NCI-H69 (cell line): Measurements from ENCODE around the gene SINHCAF.
A peak's percentile ranks its signal among the peaks of the same experiment; 100 is the strongest.

Source experiments
- DNase-seq: peaks from one replicate; lab custom pipeline; 2025; lab: John Stamatoyannopoulos, UW

SINHCAF gene

DNA sequence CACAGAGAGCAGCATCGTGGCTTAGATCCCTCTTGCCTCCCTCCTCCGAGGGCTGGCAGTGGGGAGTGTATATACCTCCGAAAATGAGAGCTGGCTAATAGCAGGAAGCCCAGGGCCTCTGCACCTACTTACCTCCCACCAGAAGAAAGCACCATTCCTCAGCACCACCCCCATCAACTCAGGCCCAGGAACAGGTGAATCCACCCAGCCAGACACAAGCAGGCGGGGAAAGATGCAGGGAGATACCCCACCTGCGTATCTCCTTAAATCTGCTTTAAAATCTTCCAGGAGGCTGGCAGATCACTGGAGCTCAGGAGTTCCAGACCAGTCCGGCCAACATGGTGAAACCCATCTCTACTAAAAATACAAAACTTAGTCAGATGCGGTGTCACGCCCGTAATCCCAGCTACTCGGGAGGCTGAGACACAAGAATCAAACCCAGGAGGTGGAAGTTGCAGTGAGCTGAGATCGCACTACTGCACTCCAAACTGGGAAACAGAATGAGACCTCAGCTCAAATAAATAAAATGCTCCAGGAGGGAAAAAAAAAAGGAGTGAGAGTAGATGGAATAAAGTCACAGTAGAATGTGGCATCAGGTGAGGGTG is 93.5 kb downstream of the SINHCAF start:
- no peak for DNase-seq

- peak; percentile 90 for DNase-seq
Measured at GRCh38 chr12:31231611-31232360, 94.2 kb downstream of the SINHCAF start.
